Osteoblast (primary cell): ENCODE data around the gene DUS1L. TPM values are rescaled to one million over a fixed set of nuclear protein-coding genes. Genes with fewer than 3 reads are reported as not detected.

Experiments used
- DNase-seq: peaks from one replicate; pipeline ENCODE4 v3.0.0; 2011; ENCODE audit warnings: low spot score, mixed read lengths; ENCODE audit not compliant: insufficient read length; ENCODE audit errors: missing footprints
- H2AFZ ChIP-seq: 2 replicates; pipeline ENCODE4 v1.6.0; 2011; ENCODE audit warnings: mild to moderate bottlenecking, low read length
- H3K27ac ChIP-seq: 2 replicates; pipeline ENCODE4 v1.5.1; 2011; ENCODE audit warnings: mild to moderate bottlenecking, low read depth, low read length, moderate library complexity
- H3K27me3 ChIP-seq: 2 replicates; pipeline ENCODE4 v1.6.0; 2012; ENCODE audit warnings: mild to moderate bottlenecking, control low read depth, inconsistent platforms, low read length, moderate library complexity; ENCODE audit not compliant: insufficient read depth
- H3K36me3 ChIP-seq: 2 replicates; pipeline ENCODE4 v1.5.1; 2011; ENCODE audit warnings: mild to moderate bottlenecking, low read length, control low read depth, moderate library complexity; ENCODE audit not compliant: insufficient read depth
- H3K4me1 ChIP-seq: 2 replicates; pipeline ENCODE4 v1.5.1; 2011; ENCODE audit warnings: mild to moderate bottlenecking, low read length, control low read depth, moderate library complexity; ENCODE audit not compliant: insufficient read depth
- H3K4me2 ChIP-seq: 2 replicates; pipeline ENCODE4 v1.6.0; 2011; ENCODE audit warnings: mild to moderate bottlenecking, low read length; ENCODE audit not compliant: insufficient read depth
- H3K4me3 ChIP-seq: fragments of 200-600 bp; sonication (generic); 3 replicates; pipeline ENCODE4 v1.5.1; 2012; ENCODE audit warnings: mild to moderate bottlenecking, low read length, inconsistent platforms; ENCODE audit not compliant: insufficient read depth
- H3K79me2 ChIP-seq: 2 replicates; pipeline ENCODE4 v1.6.0; 2012; ENCODE audit warnings: mild to moderate bottlenecking, low read length, control low read depth, inconsistent platforms; ENCODE audit not compliant: insufficient read depth
- H3K9me3 ChIP-seq: 2 replicates; pipeline ENCODE4 v1.5.1; 2011; ENCODE audit warnings: low read depth, low read length, control low read depth
- H4K20me1 ChIP-seq: 2 replicates; pipeline ENCODE4 v1.6.0; 2012; ENCODE audit warnings: mild to moderate bottlenecking, low read length, control low read depth; ENCODE audit not compliant: insufficient read depth
- total RNA-seq: library from RNA; depleted of rRNA; stranded (reverse); fragments of >200 nt; gene quantifications from 2 replicates; pipeline ENCODE4 v1.2.3, GENCODE V29; 2012
- TF ChIP-seq, protein P1 (sequence below): IDR thresholded peaks from 2 replicates; pipeline ENCODE4 v1.5.1; 2011; ENCODE audit warnings: mild to moderate bottlenecking, low read depth, low read length, moderate library complexity; ENCODE audit errors: extremely low read depth

The DUS1L gene
- total RNA-seq, 1 donor: 43.8 TPM

DNA sequence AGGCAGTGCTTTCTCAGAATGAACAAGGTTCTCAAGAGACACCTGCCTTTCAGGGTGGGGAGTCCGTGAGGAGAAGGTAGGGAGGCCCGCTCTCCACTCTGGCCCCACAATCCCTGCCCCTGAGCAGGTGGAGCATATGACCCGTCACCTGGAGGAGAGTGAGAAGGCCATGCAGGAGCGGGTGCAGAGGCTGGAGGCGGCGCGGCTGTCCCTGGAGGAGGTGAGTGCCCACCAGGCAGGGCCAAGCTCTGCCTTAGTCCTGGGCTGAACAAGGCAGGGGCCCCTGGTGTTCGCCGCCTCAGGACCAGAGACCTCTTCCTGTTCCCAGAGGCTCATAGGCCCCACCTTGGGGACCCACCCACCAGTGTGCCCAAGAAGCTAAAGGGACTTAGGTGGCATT lies 36.6 kb downstream of the DUS1L start:
- no peaks in the 10 kb centered on the region for H3K27me3 ChIP-seq
- TF ChIP-seq, protein P1, sequence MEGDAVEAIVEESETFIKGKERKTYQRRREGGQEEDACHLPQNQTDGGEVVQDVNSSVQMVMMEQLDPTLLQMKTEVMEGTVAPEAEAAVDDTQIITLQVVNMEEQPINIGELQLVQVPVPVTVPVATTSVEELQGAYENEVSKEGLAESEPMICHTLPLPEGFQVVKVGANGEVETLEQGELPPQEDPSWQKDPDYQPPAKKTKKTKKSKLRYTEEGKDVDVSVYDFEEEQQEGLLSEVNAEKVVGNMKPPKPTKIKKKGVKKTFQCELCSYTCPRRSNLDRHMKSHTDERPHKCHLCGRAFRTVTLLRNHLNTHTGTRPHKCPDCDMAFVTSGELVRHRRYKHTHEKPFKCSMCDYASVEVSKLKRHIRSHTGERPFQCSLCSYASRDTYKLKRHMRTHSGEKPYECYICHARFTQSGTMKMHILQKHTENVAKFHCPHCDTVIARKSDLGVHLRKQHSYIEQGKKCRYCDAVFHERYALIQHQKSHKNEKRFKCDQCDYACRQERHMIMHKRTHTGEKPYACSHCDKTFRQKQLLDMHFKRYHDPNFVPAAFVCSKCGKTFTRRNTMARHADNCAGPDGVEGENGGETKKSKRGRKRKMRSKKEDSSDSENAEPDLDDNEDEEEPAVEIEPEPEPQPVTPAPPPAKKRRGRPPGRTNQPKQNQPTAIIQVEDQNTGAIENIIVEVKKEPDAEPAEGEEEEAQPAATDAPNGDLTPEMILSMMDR: no peak
- H3K27ac ChIP-seq: no peak overlapping the region
- no peak overlapping the region for H2AFZ ChIP-seq
- no peaks in the 10 kb centered on the region for H3K79me2 ChIP-seq
- H4K20me1 ChIP-seq: no peaks in the 10 kb centered on the region
- no peaks in the 10 kb centered on the region for H3K9me3 ChIP-seq
- H3K36me3 ChIP-seq: no peaks in the 10 kb centered on the region
- no peak overlapping the region for H3K4me2 ChIP-seq
- H3K4me1 ChIP-seq: peaks cover 8% of the 10 kb centered on the region
- no peak for DNase-seq
- no peak overlapping the region for H3K4me3 ChIP-seq

GRCh38 chr17:82028246-82028645 lies 37.4 kb downstream of the DUS1L start:
- Histone ChIP-seq H2AFZ (no peak overlapping the region), H3K4me2 (no peak overlapping the region), H3K9me3 (no peaks in the 10 kb centered on the region), H3K79me2 (no peaks in the 10 kb centered on the region), H4K20me1 (no peaks in the 10 kb centered on the region), H3K27ac (no peak overlapping the region), H3K4me3 (no peak overlapping the region), H3K36me3 (no peaks in the 10 kb centered on the region), H3K27me3 (no peaks in the 10 kb centered on the region), H3K4me1 (peaks cover 11% of the 10 kb centered on the region)
- TF ChIP-seq, protein P1: no peak
- no peak for DNase-seq

DNA sequence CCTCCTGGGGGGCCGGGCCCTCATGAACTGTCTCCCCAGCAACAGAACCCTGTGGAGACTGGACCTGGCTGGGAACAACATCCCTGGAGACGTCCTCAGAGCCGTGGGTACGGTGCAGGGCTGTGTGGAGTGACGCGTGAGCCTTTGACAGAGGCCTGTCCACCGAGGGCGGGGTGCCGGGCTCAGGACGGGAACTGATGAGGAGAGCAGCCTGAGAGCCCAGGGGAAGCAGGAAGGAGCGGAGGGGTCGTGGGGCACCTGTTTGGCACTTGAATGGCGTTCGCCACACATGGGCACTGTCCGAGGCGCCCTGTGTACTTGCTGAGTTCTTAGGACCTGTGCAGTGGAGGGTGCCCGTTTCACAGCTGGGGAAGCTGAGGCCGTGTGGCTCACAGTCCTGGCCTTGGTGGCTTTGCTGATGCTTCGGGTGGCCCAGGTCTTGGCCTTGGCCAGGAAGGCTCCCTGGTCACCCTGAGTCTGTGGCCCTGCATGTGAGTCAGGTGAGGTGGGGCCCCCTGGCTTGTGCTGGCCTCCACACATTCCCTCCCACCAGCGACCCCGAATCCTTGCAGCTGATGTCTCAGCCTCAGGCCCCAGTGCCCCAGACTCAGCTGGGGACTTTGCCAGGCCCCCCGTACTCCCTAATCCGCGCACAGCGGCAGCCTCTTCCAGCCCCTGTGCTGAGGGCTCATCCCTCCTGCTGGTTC lies 40.0 kb downstream of the DUS1L start:
- no peaks in the 10 kb centered on the region for H3K36me3 ChIP-seq
- peaks cover 8% of the 10 kb centered on the region for H3K79me2 ChIP-seq
- no peak overlapping the region for H3K27ac ChIP-seq
- H3K4me3 ChIP-seq: no peak overlapping the region
- DNase-seq: no peak
- H3K4me2 ChIP-seq: no peak overlapping the region
- peaks cover 21% of the 10 kb centered on the region for H3K4me1 ChIP-seq
- H2AFZ ChIP-seq: no peak overlapping the region
- no peaks in the 10 kb centered on the region for H3K9me3 ChIP-seq
- peaks cover 18% of the 10 kb centered on the region for H4K20me1 ChIP-seq
- TF ChIP-seq, protein P1: no peak
- H3K27me3 ChIP-seq: no peaks in the 10 kb centered on the region

DNA sequence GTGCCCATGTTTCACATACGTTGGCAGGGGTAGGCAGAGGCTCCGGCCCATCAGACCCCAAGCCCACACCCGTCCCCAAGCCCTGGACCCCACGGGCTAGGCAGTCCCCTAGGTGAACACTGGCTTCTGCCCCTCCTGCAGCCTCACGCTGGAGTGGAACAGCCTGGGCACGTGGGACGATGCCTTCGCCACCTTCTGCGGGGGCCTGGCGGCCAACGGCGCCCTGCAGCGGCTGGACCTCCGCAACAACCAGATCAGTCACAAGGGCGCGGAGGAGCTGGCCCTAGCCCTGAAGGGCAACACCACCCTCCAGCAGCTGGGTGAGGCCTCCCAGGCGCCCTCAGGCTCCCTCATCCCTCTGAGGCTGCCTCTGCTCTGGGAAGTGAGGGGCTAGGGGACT lies 40.7 kb downstream of the DUS1L start:
- Histone ChIP-seq H3K4me3 (no peak overlapping the region), H3K4me2 (no peak overlapping the region), H3K79me2 (peaks cover 8% of the 10 kb centered on the region), H2AFZ (no peak overlapping the region), H4K20me1 (peaks cover 25% of the 10 kb centered on the region), H3K9me3 (no peaks in the 10 kb centered on the region), H3K4me1 (peaks cover 21% of the 10 kb centered on the region), H3K36me3 (no peaks in the 10 kb centered on the region), H3K27ac (no peak overlapping the region), H3K27me3 (no peaks in the 10 kb centered on the region)
- DNase-seq: no peak
- TF ChIP-seq, protein P1: no peak
